HG02840 (cell line): Measurements from ENCODE around the gene EVC.
"Not testable (repeated sequence)": the region's sequence is repeated elsewhere in the genome, so short reads cannot be mapped to it uniquely, and the experiment has no call there.

ENCODE experiments used
- ATAC-seq: cut with Tn5 transposase; IDR thresholded peaks from one replicate; pipeline ENCODE4 v1.9.1; 2021; ENCODE audit warnings: mild to moderate bottlenecking, moderate library complexity, moderate number of reproducible peaks; ENCODE audit not compliant: unreplicated experiment, low FRiP score

EVC gene

GRCh38 chr4:5828005-5828391 lies 117.0 kb downstream of the EVC start:
- no peak for ATAC-seq

DNA sequence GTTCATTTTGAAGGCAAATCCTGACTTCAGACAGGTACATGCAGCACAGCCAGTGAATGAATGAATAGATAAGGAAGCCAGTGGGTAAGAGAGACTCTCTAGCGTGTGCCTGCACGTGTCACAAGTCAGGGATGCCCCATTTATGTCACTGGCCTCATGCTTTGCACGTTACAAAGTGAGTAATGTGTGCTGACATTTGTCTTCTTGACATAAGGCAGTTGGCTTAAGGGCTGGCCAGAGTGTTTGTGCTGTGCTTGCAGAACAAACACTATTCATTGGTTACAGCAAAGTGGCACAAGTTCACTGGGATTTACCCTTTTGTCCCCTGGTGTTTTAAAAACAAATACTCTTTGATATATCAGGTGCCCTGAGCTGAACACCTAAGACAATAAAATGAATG lies 125.9 kb downstream of the EVC start:
- ATAC-seq = no peak

- not testable (repeated sequence) for ATAC-seq
Observed at GRCh38 chr4:5837483-5837882, 126.5 kb downstream of the EVC start.

DNA sequence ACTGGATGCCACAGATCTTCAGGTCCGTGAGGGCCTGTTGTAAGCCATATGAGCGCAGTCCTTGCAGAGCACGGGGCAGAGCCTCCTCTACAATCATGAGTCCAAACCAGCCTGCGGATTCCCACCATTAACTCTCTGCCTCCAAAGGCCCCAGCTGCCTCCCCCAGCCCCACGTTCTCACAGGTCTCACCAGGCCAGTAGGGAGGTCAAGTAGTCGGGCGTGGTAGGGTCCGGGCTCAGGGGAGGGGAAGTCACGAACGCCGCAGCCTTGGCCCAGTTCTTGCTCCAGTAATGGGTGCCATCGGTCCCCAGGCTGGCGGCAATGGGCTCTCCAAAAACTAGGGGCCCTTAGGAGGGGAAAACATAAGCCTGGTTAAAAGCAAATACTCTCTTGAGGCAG lies 128.3 kb downstream of the EVC start:
- no peak for ATAC-seq

- ATAC-seq = no peak
Observed at GRCh38 chr4:5839751-5840674, 129.0 kb downstream of the EVC start.

DNA sequence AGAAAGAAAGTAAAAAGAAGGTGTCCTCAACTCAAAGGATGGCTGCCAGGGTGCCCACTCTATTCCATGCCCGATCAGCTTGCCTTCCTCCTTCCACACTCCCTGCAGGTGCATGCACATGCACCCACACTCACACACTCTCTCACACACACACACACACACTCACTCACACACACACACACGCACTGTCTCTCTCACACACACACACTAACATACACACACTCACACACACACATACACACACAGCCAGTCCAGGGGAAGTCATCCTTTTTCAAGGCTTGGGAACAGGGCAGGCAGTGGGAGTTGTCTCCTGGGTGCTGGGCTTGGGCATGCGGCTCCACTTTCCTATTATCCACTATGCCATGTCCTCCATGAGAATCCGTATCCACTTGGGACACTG lies 131.5 kb downstream of the EVC start:
- ATAC-seq = no peak

DNA sequence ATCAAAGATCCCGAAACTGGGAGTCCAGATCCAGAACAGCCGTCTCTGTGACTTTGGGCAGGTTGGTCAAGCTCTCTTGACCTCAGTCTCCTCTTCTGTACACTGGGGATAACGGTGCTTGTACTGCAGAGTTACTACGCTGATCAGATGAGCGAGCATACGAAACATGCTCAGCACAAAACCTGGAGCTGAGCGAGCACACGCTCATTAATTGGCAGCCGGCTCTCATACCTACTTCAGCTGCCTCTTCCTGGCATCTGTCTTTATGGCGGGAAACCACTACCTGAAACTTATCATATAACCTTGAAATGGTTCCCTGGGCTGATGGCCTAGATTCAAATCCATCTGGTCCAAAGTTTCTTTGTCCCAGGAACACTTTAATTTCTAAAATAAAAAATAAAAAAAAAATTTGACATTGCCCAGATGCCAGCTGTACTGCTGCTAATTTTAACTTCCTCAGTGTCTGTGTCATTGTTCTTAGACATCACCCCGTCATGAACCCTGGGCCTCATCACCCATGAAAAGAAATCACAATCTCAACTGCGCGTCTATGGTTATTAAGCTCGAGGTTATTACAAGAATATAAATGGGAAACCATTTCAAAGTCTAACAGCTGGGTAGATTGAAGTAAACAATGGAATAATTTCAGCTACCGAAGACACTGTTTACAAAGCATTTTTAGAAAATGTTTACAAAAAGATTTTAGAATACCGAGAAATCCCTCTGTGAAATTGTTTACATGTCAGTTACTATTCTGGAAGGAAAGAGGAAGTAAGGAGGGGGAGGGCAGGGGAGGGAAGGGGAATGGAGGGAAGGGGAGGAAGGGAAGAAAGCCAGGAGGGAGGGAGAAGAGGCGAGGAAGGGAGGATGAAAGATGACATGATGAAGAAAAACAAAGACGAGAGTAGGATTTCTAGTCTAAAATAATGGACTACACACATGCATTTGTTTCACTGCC lies 132.9 kb downstream of the EVC start:
- ATAC-seq = no peak

DNA sequence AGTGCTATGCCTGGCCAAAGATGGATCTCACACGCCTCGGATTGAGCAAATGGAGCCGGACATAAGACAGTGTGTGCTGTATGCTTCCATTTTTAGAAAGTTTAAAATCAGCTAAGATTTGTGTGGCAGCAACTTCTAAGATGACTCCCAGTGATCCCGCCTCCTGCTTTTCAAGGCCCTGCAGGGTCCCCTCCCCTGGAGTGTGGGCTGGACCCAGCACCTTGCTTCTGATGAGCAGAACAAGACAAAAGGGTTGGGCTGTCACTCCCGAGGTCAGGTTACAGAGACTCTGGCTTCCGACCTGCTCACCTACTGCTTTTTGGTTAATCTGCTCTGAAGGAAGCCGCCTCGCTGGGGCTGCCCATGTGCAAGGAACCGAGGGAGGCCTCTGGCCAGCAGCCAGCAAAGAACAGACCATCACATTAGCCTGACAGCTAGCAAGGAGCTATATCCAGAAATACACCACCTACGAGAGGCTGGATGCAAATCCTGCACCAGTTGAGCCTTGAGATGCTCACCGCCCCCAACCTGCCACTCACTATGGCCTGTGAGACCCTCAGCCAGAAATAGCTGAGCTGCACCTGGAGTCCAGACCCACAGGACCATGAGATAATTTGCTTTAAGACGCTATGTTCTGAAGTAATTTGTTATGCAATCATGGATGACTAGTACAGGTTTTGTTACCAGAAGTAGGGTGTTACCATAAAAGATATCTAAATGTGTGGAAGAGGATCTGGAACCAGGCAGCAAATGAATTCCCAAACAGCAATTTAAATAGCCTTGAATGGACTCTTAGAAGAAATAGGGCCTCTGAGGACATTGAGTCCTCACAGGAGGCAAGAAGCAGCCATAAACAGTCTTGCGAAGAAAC lies 134.3 kb downstream of the EVC start:
- no peak for ATAC-seq

GRCh38 chr4:5851637-5852301 lies 140.8 kb downstream of the EVC start:
- no peak for ATAC-seq

DNA sequence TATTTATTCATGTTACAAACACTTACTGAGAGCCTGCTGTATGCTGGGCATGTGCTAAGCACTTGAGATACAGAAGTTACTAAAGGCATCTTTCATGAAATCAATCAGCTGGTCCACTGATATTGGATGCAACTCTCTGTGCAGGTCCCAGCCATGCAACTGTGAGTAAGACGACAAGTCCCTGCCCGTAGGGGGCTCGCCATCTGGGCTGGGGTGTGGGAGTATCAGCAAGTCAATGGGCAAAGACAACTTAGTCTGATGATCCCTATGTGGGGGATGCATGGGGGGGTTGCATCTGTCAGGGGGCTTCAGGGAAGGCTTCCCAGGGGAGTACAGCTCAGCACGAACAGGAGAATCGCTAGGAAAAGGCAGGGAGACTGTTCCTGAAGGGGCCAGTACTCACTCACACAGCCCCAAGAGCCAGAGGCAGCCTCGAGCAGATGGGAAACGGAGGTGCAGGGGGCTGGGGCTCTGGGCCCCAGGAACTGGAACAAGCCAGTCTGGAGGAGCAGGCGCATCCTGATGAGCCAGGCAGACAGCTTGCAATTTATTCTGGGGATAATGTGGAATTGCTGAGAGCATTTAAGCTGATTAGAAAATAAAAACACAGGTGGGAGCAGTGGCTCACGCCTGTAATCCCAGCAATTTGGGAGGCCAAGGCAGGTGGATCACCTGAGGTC lies 141.7 kb downstream of the EVC start:
- ATAC-seq = no peak

GRCh38 chr4:5854929-5855328 lies 143.9 kb downstream of the EVC start:
- no peak for ATAC-seq

GRCh38 chr4:5856362-5856761 lies 145.4 kb downstream of the EVC start:
- not testable (repeated sequence) for ATAC-seq

DNA sequence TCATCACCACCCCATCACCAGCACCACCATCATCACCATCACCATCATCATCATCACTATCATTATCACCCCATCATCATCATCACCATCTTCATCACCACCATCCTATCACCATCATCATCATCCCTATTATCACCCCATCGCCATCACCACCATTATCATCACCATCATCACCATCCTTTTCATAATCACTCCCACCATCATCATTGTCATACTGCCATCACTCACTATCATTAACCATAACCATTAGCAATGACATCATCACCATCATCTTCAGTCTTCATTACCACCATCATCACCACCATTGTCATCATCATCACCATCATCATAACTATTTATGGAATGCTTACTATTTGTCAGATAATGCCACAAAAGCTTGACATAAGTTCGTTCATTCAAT lies 146.2 kb downstream of the EVC start:
- no peak for ATAC-seq

DNA sequence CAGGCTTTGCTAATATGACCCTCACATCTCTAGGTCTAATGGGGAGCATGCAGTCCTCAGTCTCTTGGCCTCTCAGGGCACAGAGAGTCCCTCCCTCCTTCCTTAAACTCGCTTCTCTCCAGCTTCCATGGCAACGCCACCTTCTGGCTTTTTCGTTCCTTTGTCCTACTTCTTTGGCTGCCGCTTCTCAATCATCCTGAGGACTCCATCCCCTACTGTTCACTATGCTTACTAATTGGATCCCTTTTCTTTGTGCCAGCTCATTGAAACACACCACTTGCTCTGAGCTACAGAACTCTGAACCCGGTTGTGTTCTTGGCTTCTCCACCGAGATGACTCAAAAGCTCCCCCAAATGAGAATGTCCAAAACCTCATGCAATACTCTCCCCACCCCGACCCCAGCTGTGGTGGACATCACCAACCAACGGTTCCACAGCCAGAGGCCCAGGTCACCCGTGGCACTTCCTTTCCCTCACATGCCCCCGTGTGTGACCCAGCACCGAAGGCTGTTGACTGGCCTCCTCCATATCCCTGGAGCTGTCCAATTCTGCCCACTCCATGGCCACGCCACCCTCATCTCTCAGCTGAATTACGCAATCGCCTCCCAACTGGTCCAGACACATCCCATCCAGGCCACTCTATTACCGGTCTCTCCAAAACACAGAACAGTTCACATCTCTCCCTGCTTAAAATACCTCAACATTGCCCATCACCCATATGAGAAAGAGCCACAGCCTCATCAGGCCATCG lies 147.2 kb downstream of the EVC start:
- no peak for ATAC-seq

DNA sequence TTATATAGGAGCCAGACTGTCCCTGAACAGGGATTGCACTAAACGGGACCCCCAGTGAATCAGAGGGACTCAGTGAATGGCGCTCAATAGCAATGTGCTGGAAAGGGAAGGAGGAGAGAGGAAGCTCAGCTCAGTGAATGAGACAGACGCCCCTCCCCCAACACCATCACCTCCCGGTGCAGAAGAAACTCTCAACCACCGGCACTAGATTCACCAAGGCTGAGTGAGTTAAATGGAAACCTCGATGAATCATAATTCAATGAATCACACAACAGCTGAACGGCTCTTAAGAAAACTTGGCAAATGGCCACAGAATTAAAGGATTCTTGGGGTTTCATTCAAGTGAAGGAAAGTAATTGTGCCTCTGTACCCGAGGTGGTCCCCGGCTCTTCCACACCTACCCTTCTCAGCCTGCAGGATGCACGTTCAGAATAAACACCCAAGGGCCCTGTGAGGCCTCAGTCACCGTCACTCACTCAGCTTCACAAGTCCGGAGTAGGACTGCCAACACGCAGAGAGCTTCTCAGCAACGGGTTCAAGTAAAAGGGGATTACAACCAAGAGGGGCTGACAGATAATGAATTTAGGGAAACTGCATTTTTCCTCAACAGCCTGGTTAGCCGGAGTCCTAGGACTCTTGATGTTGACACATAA lies 152.6 kb downstream of the EVC start:
- ATAC-seq = no peak
